Tibial nerve (tissue), 3 donors: Measurements from ENCODE around the gene SCAMP4.

ENCODE experiments used
- POLR2A ChIP-seq, 2 donors: fragments of 450-650 bp; IDR thresholded peaks; one replicate each; pipeline ENCODE4 v1.6.1; 2017; ENCODE audit warnings: antibody characterized with exemption in 2 of 2, mild to moderate bottlenecking in 2 of 2, moderate library complexity in 2 of 2
- TF ChIP-seq, protein P1 (sequence below), 5 experiments: fragments of 200-600 bp in 3 of 5; fragments of 450-650 bp in 2 of 5; sonication (generic) in 3 of 5; IDR thresholded peaks; one replicate each; pipeline ENCODE4 v1.5.1; 2016 to 2019; ENCODE audit warnings: antibody characterized with exemption in 5 of 5, mild to moderate bottlenecking in 3 of 5, moderate library complexity in 2 of 5

DNA sequence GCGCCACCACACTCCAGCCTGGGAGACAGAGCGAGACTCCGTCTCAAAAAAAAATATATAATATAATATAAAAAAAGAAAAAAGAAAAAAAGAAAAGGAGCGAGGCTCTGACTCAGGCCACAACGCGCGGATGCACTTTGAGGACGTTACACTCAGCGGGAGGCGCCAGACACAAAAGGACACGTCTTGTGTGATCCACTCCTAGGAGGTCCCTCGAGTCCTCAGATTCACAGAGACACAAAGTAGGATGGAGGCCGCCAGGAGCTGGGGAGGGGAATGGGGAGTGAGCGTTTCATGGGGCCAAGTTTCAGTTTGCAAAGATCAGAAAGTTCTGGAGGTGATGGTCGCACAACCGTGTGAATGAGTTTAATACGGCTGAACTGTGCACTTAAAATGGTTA is 11.4 kb upstream of the SCAMP4 start:
- TF ChIP-seq, protein P1, sequence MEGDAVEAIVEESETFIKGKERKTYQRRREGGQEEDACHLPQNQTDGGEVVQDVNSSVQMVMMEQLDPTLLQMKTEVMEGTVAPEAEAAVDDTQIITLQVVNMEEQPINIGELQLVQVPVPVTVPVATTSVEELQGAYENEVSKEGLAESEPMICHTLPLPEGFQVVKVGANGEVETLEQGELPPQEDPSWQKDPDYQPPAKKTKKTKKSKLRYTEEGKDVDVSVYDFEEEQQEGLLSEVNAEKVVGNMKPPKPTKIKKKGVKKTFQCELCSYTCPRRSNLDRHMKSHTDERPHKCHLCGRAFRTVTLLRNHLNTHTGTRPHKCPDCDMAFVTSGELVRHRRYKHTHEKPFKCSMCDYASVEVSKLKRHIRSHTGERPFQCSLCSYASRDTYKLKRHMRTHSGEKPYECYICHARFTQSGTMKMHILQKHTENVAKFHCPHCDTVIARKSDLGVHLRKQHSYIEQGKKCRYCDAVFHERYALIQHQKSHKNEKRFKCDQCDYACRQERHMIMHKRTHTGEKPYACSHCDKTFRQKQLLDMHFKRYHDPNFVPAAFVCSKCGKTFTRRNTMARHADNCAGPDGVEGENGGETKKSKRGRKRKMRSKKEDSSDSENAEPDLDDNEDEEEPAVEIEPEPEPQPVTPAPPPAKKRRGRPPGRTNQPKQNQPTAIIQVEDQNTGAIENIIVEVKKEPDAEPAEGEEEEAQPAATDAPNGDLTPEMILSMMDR (IDR thresholded peaks at IDR 0.05), result no peak
- TF ChIP-seq POLR2A (IDR thresholded peaks at IDR 0.05), result no peak
